Measurements from ENCODE around the gene CARHSP1.

DNA sequence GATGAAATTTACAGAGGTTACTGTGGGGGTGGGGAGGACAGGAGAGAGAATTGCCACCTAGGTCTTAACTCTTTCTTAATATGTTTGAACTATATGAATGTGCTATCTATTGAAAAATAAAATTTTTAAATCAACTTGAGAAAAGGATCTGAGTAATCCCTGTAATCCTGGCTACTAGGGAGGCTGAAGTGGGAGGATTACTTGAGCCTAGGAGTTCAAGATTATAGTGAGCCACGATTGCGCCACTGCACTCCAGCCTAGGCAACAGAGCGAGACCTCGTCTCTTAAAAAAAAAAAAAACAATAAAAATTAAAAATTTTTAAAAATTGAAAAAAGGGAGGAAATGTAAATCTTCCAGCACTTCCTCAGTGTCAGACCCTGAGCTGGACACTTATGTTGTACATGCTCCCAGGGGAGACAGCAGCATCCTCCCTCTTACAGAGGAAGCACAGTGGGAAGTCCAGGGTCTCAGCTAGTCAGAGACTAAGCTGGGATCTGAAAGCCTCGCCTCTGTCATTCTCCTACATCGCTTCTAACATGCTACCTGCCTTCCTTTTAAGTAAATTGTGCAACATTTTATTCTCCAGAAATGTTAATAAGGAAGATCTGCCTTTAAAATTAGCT, 49.3 kb downstream of the CARHSP1 start:
- TF ChIP-seq CEBPB (IDR thresholded peaks at IDR 0.05; ENCODE audit: low read depth, low read length), result no peak
- TF ChIP-seq GTF2F1 (IDR thresholded peaks at IDR 0.05; ENCODE audit: borderline replicate concordance, low read depth, low read length), result no peak
- TF ChIP-seq SIRT6 (IDR thresholded peaks at IDR 0.05; ENCODE audit: low read length), result no peak
- TF ChIP-seq, protein P1, sequence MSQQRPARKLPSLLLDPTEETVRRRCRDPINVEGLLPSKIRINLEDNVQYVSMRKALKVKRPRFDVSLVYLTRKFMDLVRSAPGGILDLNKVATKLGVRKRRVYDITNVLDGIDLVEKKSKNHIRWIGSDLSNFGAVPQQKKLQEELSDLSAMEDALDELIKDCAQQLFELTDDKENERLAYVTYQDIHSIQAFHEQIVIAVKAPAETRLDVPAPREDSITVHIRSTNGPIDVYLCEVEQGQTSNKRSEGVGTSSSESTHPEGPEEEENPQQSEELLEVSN (IDR thresholded peaks at IDR 0.05), result no peak
- TF ChIP-seq, protein P2, sequence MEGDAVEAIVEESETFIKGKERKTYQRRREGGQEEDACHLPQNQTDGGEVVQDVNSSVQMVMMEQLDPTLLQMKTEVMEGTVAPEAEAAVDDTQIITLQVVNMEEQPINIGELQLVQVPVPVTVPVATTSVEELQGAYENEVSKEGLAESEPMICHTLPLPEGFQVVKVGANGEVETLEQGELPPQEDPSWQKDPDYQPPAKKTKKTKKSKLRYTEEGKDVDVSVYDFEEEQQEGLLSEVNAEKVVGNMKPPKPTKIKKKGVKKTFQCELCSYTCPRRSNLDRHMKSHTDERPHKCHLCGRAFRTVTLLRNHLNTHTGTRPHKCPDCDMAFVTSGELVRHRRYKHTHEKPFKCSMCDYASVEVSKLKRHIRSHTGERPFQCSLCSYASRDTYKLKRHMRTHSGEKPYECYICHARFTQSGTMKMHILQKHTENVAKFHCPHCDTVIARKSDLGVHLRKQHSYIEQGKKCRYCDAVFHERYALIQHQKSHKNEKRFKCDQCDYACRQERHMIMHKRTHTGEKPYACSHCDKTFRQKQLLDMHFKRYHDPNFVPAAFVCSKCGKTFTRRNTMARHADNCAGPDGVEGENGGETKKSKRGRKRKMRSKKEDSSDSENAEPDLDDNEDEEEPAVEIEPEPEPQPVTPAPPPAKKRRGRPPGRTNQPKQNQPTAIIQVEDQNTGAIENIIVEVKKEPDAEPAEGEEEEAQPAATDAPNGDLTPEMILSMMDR (IDR thresholded peaks at IDR 0.05; ENCODE audit: control extremely low read depth in 1 of 3, insufficient read depth in 1 of 3, low read depth in 1 of 3, low read length in 3 of 3), result no peak
- no peak for TF ChIP-seq HDAC2 (IDR thresholded peaks at IDR 0.05; ENCODE audit: borderline replicate concordance in 1 of 2, low read depth in 2 of 2, low read length in 2 of 2)
- no peak for TF ChIP-seq POLR2AphosphoS5 (IDR thresholded peaks at IDR 0.05; ENCODE audit: low read depth, low read length)
- TF ChIP-seq, protein P3, sequence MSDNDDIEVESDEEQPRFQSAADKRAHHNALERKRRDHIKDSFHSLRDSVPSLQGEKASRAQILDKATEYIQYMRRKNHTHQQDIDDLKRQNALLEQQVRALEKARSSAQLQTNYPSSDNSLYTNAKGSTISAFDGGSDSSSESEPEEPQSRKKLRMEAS (IDR thresholded peaks at IDR 0.05), result no peak
- TF ChIP-seq EGR1 (IDR thresholded peaks at IDR 0.05; ENCODE audit: borderline replicate concordance, low read depth, low read length), result no peak
- no peak for TF ChIP-seq SP1 (IDR thresholded peaks at IDR 0.05; ENCODE audit: low read depth, low read length)
- no peak for TF ChIP-seq EZH2 (IDR thresholded peaks at IDR 0.05; ENCODE audit: low read depth, low read length, severe bottlenecking)
- TF ChIP-seq, protein P4, sequence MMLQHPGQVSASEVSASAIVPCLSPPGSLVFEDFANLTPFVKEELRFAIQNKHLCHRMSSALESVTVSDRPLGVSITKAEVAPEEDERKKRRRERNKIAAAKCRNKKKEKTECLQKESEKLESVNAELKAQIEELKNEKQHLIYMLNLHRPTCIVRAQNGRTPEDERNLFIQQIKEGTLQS (IDR thresholded peaks at IDR 0.05; ENCODE audit: insufficient read depth, low read depth, low read length), result no peak
